ENCODE measurements around the gene ATF4.

The ATF4 gene

DNA sequence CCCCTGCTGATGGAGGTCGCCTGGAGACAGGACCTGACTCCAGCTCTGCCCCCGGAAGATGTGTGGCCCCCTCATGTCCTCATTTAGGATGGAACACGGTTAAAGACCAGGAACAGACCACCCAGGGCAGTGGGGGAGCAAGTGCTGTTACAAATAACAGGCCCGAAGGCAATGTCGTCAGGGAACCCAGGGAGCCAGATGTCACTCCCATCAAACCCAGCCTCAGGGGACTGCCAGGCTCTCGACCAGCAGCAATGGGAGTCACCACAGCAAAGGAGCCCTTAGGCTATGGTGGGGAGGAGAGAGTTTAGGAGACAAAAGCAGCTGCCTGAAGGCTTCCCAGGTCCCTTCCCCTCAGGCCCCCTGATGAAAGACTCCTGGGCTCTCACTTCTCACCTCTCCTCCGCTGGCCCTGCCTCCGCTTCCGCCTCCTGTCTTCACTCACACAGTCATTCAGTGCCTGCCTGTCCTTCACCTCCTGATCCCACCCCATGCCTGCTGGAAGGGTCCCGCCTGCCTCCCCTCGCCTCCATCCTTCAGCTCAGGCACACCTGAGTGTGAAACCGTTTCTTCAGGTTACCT is 7.8 kb downstream of the ATF4 start:
- DNase-seq (ENCODE audit: low read depth in 2 of 2): no peak

DNA sequence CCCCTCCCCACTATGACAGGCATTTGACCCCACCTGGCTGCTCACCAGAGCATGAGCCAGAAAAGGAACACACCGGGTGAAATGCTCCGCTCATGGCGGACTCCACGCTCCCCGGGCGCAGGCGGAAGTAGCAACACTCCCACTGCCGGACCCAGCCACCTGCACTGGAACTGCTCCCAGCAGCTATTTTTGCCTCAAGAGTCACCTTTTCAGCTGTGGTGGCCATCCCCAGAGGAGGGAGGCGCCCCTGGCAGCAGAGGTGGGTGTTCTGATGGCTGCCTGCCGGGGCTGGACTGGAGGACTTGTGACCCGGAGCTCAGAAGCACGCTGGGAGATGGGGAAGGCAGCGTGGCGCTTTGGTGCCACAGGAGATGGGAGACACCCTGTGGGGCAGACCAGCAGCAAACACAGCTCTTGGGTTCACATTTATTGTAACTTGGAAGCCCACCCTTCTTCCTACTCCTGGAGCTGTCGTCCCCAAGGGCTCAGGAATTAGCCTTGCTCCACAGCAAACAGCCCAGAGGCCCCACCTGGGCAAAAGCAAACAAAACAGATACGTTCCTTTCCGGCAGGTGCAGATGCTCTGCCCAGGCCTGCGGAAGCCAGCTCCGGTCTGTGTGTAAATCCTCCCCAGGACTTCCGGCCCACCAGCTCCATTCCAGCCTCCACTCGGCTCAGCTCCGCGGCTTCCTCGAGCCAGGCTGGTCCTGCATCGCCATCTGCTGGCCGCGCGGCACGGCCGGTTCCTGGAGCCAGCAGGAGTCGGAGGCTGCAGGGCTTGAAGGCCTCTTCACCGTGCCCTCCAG is 8.5 kb downstream of the ATF4 start:
- DNase-seq (ENCODE audit: low read depth in 2 of 2): peak; percentile 66 to 75

DNA sequence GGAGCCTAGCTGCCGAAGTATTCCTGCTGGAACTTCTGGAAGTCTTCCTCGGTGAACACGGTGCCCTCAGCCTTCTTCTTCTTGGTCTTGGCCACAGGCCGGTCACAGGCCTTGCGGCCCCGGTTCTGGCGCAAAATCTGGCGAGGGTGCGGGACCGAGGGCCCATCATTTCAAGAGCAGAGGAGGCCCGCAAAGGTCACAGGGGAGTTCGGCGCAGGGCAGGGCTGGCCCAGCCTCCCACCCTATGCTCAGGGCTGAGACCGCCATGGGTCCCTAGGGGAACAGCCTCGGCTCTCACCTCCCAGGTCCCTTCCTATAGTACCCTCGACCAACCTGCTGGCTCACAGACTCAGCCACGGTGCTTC is 9.1 kb downstream of the ATF4 start:
- DNase-seq (ENCODE audit: low read depth in 2 of 2): no peak

DNA sequence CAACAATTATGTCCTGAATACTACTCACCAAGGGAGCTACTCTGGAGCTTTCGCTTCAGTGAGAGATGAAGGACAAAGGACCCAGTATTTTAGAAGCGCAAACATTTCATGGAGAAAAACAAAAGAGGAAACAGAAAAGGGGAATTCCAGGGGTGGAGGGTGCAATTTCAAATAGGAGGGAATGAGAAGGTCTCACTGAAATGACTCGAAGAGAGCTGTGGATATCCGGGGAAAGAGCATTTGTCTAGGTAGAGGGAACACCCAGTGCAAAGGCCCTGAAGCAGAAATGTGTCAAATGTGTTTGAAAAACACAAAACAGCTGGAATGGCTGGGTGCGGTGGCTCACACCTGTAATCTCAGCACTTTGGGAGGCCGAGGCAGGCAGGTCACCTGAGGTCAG is 9.8 kb downstream of the ATF4 start:
- no peak for DNase-seq (ENCODE audit: low read depth in 2 of 2)

DNA sequence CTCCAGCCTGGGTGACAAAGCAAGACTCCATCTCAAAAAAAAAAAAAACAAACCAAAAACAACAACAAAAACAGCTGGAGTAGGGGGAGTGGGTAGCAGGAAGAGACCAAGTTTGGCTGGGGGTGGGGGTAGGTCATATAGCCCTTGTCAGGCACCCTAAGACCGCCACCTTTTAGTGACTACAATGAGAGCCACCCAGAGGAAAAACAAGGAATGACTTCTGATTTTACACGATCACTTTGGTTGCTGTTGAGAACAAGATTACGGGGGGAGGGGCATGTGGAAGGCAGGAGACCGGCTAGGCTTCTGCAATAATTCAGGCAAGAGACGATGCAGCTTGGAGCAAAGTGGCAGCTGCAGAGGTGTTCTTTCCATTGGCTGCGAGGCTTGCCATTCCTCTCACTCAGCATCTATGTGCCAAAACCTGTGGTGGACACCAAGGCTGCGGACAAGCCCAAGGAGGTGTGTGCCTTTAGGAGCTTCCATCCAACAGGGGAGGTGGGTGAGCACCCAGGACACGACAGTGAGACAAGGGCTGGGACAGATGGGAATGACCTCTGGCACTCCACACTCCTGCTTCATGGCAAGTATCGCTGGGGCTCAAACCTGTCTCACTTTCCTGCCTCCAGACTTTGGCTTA is 10.4 kb downstream of the ATF4 start:
- no peak for DNase-seq (ENCODE audit: low read depth in 2 of 2)

DNA sequence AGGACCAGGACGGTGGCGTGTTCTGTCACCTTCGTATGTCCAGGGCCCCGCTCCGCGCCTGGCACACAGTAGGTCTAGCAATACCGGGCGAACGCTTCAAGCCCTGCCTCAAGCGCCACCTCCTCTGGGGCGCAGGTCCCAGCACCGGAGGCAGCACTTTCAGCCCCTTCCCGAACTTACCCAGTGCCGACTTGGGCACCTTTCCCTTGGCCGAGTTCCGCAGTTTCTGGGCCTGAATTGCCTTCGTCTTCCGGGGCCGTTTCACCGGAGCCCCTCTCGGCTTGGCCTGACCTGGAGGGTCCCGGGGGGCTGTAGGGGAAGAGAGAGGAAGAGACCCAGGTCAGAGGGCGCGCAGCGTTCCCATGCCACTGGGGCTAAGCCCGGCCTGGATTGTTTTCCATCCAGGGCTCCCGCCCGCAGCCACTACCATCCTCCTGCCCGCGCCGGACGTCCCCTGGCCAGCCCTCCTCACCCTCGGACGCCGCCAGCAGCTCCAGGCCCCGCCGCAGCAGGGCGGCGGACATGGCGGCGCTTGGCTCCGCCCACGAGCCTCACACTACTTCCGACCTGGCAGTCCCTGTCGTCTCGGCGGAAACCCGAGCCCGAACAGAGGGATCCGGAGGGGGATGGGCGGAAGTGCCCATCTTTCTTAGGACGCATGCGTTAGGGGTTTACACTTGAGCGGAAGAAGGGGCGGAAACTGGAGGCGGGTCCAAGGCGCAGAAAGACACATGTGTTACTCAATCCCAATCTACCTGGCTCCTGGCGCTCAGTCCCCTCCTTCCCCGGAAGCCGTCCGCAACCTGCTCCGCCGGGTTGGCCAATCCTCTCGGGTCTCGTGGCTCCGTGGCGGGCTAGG is 12.1 kb downstream of the ATF4 start, which contains the start of gene RPS19BP1:
Gene RPS19BP1 (minus strand): TSS at position 534 of the 859 bp plus-strand sequence. CDS start 10 bp downstream, at position 524.
- DNase-seq (ENCODE audit: low read depth in 2 of 2): peak; percentile 98 to 99

DNA sequence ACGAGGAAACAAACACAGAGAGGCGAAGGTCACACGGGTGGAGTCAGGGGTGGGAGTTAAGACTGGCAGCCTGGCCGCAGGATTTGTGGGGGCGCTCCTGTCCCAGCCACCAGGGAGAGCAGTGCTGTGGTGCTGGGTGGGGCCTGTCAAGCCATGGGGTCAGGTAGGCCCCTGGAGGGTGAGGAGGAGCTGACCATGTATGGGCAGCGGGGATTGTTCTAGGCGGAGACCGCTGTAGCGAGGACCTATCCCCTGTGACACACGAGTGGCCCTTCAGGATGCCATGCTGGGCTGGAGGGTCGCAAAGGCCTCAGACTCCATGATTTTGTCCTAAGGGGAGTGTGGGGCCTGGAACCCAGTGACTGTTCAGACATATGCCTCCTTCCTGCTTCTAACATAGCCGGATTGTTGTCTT is 13.7 kb downstream of the ATF4 start:
- DNase-seq (ENCODE audit: low read depth in 2 of 2): no peak

DNA sequence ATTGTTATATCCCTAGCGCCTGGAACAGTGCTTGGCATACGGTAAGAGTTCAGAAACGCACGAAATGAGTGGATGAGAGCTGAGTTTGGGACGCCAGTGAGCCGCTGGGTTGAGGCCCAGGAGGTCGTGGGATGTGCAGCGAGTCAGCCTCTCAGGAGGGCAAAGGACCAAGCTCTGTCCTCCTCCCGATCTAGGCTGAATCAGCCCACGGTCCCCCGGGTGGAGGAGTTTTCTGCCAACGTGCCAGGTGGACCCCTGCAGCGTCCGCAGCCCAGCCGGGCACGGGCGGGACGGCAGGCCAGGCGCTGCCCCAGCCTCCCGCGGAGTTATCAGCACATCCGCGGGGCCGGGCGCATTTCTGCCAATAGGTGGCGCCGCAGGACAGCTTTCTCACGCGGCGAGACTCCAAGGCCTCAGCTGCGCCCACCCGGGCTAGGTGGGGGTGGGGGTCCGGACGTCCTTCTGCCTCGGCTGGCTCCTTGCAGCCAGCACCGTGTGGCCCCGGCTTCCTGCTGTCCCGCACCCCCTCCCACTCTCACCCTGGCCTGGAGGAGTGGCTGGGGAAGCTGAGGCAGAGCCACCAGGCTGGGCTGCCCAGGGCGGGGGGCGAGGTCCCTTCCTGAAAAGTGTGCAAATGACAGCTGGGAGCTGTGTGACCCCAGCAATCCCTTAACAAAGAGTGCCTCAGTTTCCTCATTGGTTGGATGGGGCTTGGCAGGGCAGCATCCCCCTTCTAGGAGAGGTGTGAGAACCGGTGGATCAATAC is 14.4 kb downstream of the ATF4 start:
- DNase-seq (ENCODE audit: low read depth in 2 of 2): peak; percentile 49 to 52

DNA sequence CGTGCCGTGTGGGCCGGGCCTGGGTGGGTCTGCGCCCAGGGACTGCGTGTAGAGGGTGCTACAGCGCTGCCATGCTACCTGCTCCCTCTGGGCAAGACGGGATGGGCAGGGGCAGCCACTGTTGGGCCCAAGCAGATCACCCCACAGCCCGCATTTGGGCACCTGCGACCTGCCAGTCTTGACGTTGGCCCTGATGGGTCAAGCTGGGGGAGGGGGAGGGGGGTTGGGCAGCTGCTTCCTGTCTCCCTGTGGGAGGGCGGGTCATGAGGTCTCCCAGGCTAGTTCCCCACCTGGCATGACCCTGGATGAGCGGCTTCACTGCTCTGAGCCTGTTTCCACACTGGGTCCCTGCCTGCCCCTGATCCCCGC is 15.0 kb downstream of the ATF4 start:
- no peak for DNase-seq (ENCODE audit: low read depth in 2 of 2)

DNA sequence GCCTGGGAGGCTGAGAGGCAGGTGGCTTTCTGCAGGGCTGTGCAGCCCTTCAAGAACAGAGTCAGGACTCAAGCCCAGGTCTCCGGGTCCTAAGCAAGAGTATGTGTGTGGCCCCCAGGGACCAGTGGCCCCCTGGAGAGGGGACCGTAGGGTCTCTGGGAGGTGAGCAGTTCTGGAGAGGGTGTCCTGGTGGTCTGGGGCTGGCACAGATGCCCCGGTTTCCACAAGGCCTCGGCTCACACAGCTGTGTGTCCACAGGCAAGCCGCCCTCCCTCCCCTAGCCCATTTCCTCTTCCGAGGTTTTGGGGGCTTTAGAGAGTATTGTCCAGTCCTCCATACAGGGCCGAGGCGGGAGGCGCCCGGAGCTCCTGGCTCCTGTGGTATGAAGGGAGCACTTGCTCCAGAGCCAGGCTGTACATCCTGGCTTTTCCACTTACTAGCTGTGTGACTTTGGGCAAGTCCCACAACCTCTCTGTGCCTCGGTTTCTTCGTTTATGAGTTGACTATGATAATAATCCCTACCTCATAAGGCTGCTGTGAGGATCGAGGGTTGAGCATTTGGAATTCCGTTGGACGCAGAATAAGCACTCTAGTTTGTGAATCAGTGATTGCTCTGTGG is 15.6 kb downstream of the ATF4 start:
- no peak for DNase-seq (ENCODE audit: low read depth in 2 of 2)

DNA sequence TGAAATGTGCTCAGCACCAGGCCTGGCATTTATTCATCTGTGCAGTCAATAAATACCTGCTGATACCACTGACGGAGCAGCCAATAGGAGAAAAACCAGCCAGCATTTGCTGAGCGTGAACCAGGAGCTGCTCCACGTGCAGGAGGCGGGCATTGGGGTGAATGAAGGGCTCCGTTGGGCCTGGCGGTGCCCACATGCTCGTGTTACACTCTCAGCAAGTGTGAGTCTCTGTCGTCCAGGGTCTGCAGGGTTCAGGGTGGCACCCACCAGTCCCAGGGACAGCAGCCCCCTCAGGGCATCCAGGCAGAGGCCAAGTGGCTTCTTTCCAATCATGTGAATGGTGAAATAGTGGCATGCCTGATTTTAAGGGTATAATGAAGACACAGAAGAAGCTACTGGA is 16.3 kb downstream of the ATF4 start:
- no peak for DNase-seq (ENCODE audit: low read depth in 2 of 2)

DNA sequence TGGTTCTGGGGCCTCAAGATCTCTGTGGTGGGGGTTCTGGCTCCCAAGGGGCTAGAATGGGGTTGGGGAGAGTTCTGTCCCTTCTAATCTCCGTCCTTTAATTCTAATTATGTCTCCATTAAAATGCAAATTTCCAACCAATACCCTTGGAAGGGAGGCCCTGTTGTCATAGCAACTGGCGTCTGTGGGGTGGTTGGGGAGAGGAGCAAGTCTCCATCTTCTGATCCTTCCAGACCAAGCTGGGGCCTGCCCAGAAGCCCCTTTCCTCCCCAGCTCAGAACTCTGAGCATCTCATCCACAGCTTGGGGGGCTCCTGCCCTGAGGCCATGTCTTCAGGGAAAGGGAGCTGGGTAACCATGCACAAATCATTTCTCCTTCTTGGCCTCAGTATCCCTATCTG is 17.6 kb downstream of the ATF4 start:
- DNase-seq (ENCODE audit: low read depth in 2 of 2): no peak

DNA sequence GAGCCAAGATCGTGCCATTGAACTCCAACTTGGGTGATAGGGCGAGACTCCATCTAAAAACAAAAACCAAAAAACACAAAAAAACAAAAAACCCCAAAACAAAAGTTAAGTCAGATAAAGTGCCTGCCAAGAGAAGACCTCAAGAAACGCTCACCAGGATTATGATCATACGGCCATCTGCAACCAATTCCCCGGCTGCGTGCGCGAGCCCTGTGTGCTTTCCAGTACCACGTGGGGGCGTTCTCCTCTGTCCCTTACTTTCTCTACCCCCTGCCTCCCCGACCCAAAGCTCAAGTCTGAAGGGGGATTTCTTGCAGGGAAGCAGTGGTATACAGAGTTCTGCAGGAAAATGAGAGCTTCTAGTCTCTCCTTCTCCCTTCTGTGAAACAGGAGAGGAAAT is 22.7 kb downstream of the ATF4 start:
- DNase-seq (ENCODE audit: low read depth in 2 of 2): no peak

DNA sequence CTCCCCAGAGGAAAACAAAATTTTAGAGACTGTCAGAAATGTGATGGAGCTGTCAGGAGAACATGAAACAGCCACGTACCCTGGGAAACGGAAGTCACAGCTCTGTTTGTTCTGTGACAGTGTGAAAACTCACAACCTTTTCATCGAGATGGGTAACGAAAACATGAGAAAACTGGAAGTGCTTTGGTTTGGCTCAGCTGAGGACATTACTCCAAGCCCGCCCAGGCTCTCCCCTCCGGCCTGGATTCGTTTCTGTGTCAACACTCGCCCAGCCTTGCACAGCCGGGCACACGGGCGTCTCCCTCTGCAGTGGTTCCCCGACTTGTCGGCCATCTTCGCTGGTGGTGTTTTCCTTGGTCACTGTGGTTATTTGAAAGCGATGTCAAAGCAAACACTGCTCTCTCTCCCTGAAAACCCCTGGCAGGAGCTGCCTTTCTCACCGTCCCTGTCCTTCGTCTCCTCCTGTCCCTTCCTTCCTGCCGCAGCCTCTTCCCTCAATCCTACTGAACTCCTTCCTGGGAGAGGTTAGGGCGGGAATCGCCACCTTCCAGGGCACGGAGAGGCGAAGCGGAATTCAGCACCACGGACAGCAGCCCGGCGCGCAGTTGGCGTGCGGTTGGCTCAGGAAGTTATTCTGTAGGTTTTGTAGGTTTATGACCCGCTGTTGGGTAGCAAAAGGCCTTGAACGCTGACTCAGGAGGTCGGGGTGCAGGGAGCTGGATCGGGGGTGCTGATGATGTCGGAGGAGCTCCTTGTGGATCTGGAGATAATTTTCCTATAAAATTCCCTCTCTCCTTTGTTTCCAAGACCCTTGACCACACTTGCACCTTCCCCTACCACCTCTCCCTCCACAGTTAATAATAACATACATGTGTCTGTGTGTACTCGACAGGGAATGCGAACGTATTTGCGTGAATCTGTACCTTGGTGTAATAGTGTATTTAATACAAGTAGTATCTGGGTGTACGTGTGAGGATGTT is 25.3 kb downstream of the ATF4 start:
- DNase-seq (ENCODE audit: low read depth in 2 of 2): peak; percentile 26 to 37

DNA sequence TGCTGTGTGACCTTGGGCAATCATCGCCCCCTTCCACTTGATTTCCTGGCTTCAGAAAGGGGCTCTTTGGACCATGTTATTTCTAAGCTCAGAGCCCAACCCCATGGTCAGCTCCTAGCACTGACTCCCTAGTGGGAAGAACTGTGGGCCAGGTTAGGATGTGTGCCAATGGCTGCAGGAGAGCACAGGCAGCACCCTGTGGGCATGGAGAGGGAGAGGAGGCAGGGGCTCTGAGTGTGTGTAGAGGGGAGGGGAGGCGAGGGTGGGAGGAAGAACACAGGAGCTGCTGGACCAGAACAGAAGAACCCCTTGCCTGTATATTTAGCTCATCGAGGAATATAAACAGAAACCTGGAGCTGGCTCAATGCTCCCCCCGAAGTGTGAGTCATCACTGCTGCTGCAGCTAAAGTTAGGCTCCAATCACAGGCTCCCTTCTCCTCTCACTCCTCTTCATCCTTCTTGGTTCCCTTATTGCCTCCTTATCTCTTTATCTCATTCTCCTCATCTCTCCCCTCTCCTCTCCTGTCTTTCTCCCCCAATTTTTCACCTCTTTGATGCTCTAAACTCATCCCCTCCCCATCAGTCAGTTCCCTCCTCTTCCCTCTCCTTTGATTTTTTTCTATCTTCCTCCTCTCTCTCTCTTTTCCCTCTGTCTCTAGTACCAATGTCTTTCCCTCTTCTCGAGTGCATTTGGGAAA is 26.7 kb downstream of the ATF4 start:
- DNase-seq (ENCODE audit: low read depth in 2 of 2): no peak

DNA sequence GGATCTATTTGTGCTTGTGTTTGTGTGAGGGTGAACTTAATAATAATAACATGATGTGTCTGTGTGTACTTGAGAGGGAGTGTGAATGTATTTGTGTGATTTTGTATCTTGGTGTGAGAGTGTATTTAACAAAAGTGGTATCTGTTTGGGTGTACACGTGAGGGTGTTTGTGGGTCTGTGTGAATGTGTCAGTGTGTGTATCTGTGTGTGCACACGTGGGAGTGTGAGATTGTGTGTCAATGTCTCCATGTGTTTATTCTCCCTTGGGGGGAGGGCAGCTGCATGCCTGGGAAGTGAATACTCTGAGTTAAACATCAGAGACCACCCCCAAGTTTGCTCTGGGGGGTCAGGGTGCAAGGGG is 27.2 kb downstream of the ATF4 start:
- DNase-seq (ENCODE audit: low read depth in 2 of 2): no peak

DNA sequence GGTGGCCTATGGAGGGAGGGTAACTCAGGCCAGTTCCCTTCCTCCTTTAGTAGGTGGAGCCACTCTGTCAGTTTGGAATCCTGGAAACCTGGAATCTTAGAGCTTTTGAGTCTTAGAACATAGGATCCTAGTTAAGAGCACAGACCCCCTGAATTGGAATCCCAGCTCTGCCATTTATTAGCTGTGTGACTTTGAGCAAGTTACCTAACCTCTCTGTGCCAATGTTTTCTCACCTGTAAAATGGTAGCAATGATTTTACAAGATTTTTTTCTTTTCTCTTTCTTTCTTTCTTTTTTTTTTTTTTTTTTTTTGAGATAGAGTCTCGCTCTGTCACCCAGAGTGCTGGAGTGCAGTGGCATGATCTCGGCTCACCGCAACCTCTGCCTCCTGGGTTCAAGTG is 33.1 kb downstream of the ATF4 start:
- no peak for DNase-seq (ENCODE audit: low read depth in 2 of 2)

DNA sequence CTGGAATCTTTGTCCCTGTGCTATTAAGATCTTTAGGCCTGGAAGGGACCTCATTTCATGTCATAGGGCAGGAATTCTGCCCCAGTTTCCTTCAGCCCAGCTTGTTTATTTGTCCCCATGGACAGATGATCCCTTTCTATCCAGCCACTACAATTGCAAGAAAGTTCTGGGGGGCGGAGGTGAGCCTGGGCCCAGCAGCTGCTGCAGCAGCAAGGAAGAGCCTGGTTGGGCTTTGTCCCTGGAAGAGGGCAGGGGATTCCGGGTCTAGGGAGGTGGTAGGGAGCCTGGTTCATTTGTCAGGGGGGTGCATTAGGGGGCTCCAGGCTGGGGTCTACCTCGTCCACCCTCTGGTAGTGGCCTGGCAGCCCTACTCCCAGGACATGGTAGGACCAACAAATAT is 33.8 kb downstream of the ATF4 start:
- no peak for DNase-seq (ENCODE audit: low read depth in 2 of 2)
